HCT116 (cell line): ENCODE results near the gene ART3. TPM values are rescaled to one million over a fixed set of nuclear protein-coding genes. Genes with fewer than 3 reads are reported as not detected.

Experiments used
- ATAC-seq: fragments of 200-7000 bp; cut with Tn5 transposase; 2 replicates; pipeline ENCODE4 v1.9.1; 2020; ENCODE audit warnings: mild to moderate bottlenecking, moderate library complexity
- BruUV-seq: library from RNA; stranded (reverse); fragments of 400-500 nt; replicated peaks from 2 replicates; lab custom pipeline; 2021; lab: Mats Ljungman, UMichigan
- CTCF ChIA-PET: fragments of 300-600 bp; sonication (Branson Sonifier 250); formaldehyde crosslinking; loops from one replicate; lab custom pipeline; 2021; ENCODE audit warnings: antibody characterized with exemption; lab: Charles Lee
- POLR2A ChIA-PET: fragments of 300-600, 350-600 bp; sonication (Branson Sonifier 250); formaldehyde crosslinking; loops from one replicate; lab custom pipeline; 2021; ENCODE audit warnings: antibody characterized with exemption; lab: Charles Lee
- RAD21 ChIA-PET, 2 experiments: fragments of 300-600 bp; sonication (Branson Sonifier 250); formaldehyde crosslinking; loops; one replicate each; lab custom pipeline; 2023; ENCODE audit warnings: low total read pairs in 2 of 2; ENCODE audit not compliant: uncharacterized antibody in 2 of 2, unreplicated experiment in 2 of 2, low non-redundant PET in 1 of 2; lab: Charles Lee
- DNase-seq: peaks from one replicate; pipeline ENCODE4 v3.0.0-alpha.2; 2010; ENCODE audit warnings: low read depth, low spot score
- H2AFZ ChIP-seq: fragments of 200-600 bp; shearing (Covaris generic), sonication (generic); 2 replicates; pipeline ENCODE4 v1.6.1; 2017; ENCODE audit warnings: low read depth, mixed run types, mixed read lengths, antibody characterized with exemption, low read length; ENCODE audit not compliant: poor library complexity, severe bottlenecking
- H3K27ac ChIP-seq: 2 replicates; pipeline ENCODE4 v1.5.1; 2012; ENCODE audit warnings: low read depth, low read length
- H3K27me3 ChIP-seq: fragments of 200-600 bp; sonication (generic); 2 replicates; pipeline ENCODE4 v1.6.1; 2016; ENCODE audit warnings: mixed run types, low read length, mixed read lengths; ENCODE audit not compliant: insufficient read depth
- H3K36me3 ChIP-seq, 2 experiments: fragments of 200-500 bp in 1 of 2; fragments of 200-600 bp in 1 of 2; sonication (Bioruptor generic) in 1 of 2; sonication (generic) in 1 of 2; 2 replicates each; pipeline versions ENCODE4 v1.5.1 to v1.6.1; 2014 to 2016; ENCODE audit warnings: low read length in 2 of 2, inconsistent platforms in 1 of 2, mixed read lengths in 1 of 2, mixed run types in 1 of 2; ENCODE audit not compliant: insufficient read depth in 2 of 2, control insufficient read depth in 1 of 2
- H3K4me1 ChIP-seq, 2 experiments: fragments of 200-600 bp in 1 of 2; sonication (generic) in 1 of 2; 2 replicates each; pipeline versions ENCODE4 v1.5.1 to v1.6.1; 2012 to 2017; ENCODE audit warnings: low read length in 2 of 2, inconsistent platforms in 1 of 2, mild to moderate bottlenecking in 1 of 2, mixed read lengths in 1 of 2, mixed run types in 1 of 2, moderate library complexity in 1 of 2; ENCODE audit not compliant: insufficient read depth in 2 of 2, control insufficient read depth in 1 of 2
- H3K4me2 ChIP-seq: fragments of 200-600 bp; sonication (generic); 2 replicates; pipeline ENCODE4 v1.6.1; 2017; ENCODE audit warnings: mixed run types, low read length, mixed read lengths
- H3K4me3 ChIP-seq, 2 experiments: fragments of 200-600 bp in 1 of 2; sonication (generic) in 1 of 2; replicated peaks in 1 of 2; 2 replicates each; pipeline ENCODE4 v1.5.1; 2011 to 2016; ENCODE audit warnings: low read length in 2 of 2, control low read depth in 1 of 2, low read depth in 1 of 2, mild to moderate bottlenecking in 1 of 2, mixed read lengths in 1 of 2, mixed run types in 1 of 2
- H3K79me2 ChIP-seq: fragments of 200-600 bp; sonication (generic); 2 replicates; pipeline ENCODE4 v1.6.1; 2017; ENCODE audit warnings: mild to moderate bottlenecking, mixed run types, low read length, moderate library complexity, mixed read lengths; ENCODE audit not compliant: insufficient read depth
- H3K9ac ChIP-seq: fragments of 200-600 bp; sonication (generic); 2 replicates; pipeline ENCODE4 v1.6.1; 2016; ENCODE audit warnings: low read length, mixed read lengths
- H3K9me2 ChIP-seq: fragments of 200-600 bp; sonication (generic), shearing (Covaris generic); 2 replicates; pipeline ENCODE4 v1.6.1; 2017; ENCODE audit warnings: mixed run types, mild to moderate bottlenecking, moderate library complexity; ENCODE audit not compliant: insufficient read depth
- H3K9me3 ChIP-seq, 2 experiments: fragments of 200-500 bp in 1 of 2; fragments of 200-600 bp in 1 of 2; sonication (Bioruptor generic) in 1 of 2; sonication (generic) in 1 of 2; 2 replicates each; pipeline ENCODE4 v1.6.1; 2014 to 2017; ENCODE audit warnings: low read length in 2 of 2, mixed read lengths in 2 of 2, inconsistent platforms in 1 of 2, low read depth in 1 of 2, mild to moderate bottlenecking in 1 of 2, mixed run types in 1 of 2, moderate library complexity in 1 of 2; ENCODE audit not compliant: control insufficient read depth in 1 of 2, insufficient read depth in 1 of 2
- H4K20me1 ChIP-seq: fragments of 200-600 bp; sonication (generic), shearing (Covaris generic); 2 replicates; pipeline ENCODE4 v1.6.1; 2017; ENCODE audit warnings: mixed run types, mild to moderate bottlenecking, moderate library complexity; ENCODE audit not compliant: insufficient read depth
- CEBPB ChIP-seq: IDR thresholded peaks from 2 replicates; pipeline ENCODE4 v1.6.1; 2012; ENCODE audit warnings: low read depth
- EGR1 ChIP-seq: IDR thresholded peaks from 2 replicates; pipeline ENCODE4 v1.6.1; 2012; ENCODE audit warnings: low read depth
- ELF1 ChIP-seq: IDR thresholded peaks from 2 replicates; pipeline ENCODE4 v1.6.1; 2012; ENCODE audit warnings: low read depth, borderline replicate concordance
- EZH2 ChIP-seq: fragments of 200-600 bp; sonication (generic); IDR thresholded peaks from 2 replicates; pipeline ENCODE4 v1.6.1; 2017; ENCODE audit warnings: antibody characterized with exemption, mixed run types
- FOSL1 ChIP-seq: IDR thresholded peaks from 2 replicates; pipeline ENCODE4 v1.6.1; 2012; ENCODE audit warnings: low read depth
- JUND ChIP-seq: IDR thresholded peaks from 2 replicates; pipeline ENCODE4 v1.6.1; 2012
- POLR2A ChIP-seq: IDR thresholded peaks from 2 replicates; pipeline ENCODE4 v1.7.0; 2011; ENCODE audit warnings: borderline replicate concordance; ENCODE audit not compliant: insufficient read depth, insufficient read length; ENCODE audit errors: extremely low read depth
- RAD21 ChIP-seq: IDR thresholded peaks from 2 replicates; pipeline ENCODE4 v1.6.1; 2012; ENCODE audit warnings: low read depth, mild to moderate bottlenecking
- SP1 ChIP-seq: IDR thresholded peaks from 2 replicates; pipeline ENCODE4 v1.6.1; 2012; ENCODE audit warnings: low read depth
- TCF7L2 ChIP-seq: IDR thresholded peaks from 2 replicates; pipeline ENCODE4 v1.7.0; 2011; ENCODE audit warnings: borderline replicate concordance, inconsistent platforms; ENCODE audit not compliant: insufficient read depth, insufficient read length; ENCODE audit errors: extremely low read depth
- YY1 ChIP-seq: IDR thresholded peaks from 2 replicates; pipeline ENCODE4 v1.6.1; 2011; ENCODE audit warnings: low read length, low read depth, moderate library complexity, mild to moderate bottlenecking; ENCODE audit not compliant: insufficient replicate concordance; ENCODE audit errors: extremely low read depth
- ZNF274 ChIP-seq: fragments of 200-500 bp; sonication (Bioruptor generic); IDR thresholded peaks from 2 replicates; pipeline ENCODE4 v1.6.1; 2014; ENCODE audit warnings: mild to moderate bottlenecking, low read depth, low read length, inconsistent platforms
- intact Hi-C: fragments of 100-400 bp; cut with micrococcal nuclease; formaldehyde crosslinking; loops from 2 replicates; pipeline ENCODE4 v1.10.0; 2022
- total RNA-seq: library from RNA; stranded (reverse); gene quantifications from one replicate; pipeline ENCODE4 v1.2.1, GENCODE V29; 2021; ENCODE audit not compliant: unreplicated experiment
- TF ChIP-seq, protein P1 (sequence below): IDR thresholded peaks from 2 replicates; pipeline ENCODE4 v1.6.1; 2012
- TF ChIP-seq, protein P2 (sequence below): IDR thresholded peaks from 2 replicates; pipeline ENCODE4 v1.6.1; 2012
- TF ChIP-seq, protein P3 (sequence below), 3 experiments: fragments of 200-600 bp in 1 of 3; sonication (generic) in 1 of 3; IDR thresholded peaks in 2 of 3; conservative IDR thresholded peaks in 1 of 3; 2 replicates each; pipeline ENCODE4 v1.5.1; 2012 to 2017; ENCODE audit warnings: low read depth in 2 of 3, low read length in 2 of 3, antibody characterized with exemption in 1 of 3, borderline replicate concordance in 1 of 3, control low read depth in 1 of 3, mild to moderate bottlenecking in 1 of 3, mixed read lengths in 1 of 3, mixed run types in 1 of 3, moderate library complexity in 1 of 3; ENCODE audit not compliant: insufficient read depth in 1 of 3

Gene ART3
- total RNA-seq, 1 experiment from 2014 or later = not detected

DNA sequence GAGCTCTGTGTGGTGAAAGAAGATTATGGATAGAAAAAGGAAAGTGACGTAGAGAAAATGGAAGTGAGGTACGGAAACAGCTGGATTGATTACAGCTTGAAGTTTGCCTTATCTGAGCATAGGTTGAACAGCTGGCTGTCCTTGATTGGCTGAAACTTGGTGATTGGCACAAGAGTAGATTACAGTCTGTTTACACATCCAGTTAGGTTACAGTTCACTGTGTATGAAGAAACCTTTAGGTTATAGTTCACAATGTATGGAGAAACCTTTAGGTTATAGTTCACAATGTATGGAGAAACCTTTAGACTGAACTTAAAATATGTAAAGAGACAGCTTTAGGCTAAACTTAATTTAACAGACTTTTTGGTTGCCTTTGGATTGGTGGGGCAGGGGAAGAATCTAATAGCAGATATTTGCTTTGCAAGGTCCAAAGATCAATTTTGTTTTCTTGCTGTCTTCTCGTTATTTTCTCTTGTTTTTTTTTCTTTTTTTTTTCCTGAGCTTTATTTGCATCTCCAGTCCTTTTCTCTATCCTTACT lies 15.6 kb upstream of the ART3 start:
- Histone ChIP-seq H3K4me1 (no peaks in the 10 kb centered on the region), H3K4me3 (no peak overlapping the region), H3K9me3 (no peaks in the 10 kb centered on the region), H3K79me2 (no peaks in the 10 kb centered on the region), H3K27me3 (peaks cover 19% of the 10 kb centered on the region; the same call in 1 of the 2 replicates), H3K4me2 (no peak overlapping the region), H3K9ac (no peak overlapping the region), H3K36me3 (no peaks in the 10 kb centered on the region), H3K9me2 (no peaks in the 10 kb centered on the region), H3K27ac (no peak overlapping the region), H4K20me1 (no peaks in the 10 kb centered on the region), H2AFZ (no peak overlapping the region)
- POLR2A ChIA-PET = no interaction called here
- CTCF ChIA-PET = interaction anchor here (1.7 to 2.0 kb wide), 2 partner anchors 28 to 63 kb away, joined by 4 to 6 read pairs; no protein-coding TSS in a partner anchor
- no peak for TF ChIP-seq FOSL1
- BruUV-seq = no TSS peak
- ATAC-seq = no peak
- RAD21 ChIA-PET = no interaction called here
- intact Hi-C loops = no loop called here
- no peak for DNase-seq

DNA sequence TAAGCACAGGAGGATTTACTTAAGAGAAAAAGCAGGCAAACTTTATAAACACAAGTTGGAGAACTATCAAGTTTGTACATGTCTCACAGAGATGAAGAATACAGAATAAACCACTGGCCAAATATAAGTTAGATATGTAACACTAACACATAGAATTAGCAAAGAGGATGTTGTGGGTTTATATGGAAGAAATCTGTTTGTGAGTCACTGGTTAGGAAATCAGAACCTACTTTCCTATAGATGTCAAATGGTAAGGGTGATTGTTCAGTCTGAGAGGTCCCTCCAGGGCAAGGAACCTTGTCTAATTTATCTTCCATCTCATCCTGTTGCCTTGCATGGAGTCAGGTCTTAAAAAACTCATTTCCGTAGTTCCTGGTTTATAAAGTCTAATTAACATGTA lies 14.8 kb upstream of the ART3 start:
- Histone ChIP-seq H3K4me3 (no peak overlapping the region), H2AFZ (no peak overlapping the region), H3K27me3 (peaks cover 19% of the 10 kb centered on the region; the same call in 1 of the 2 replicates), H3K9ac (no peak overlapping the region), H3K4me2 (no peak overlapping the region), H3K9me2 (no peaks in the 10 kb centered on the region), H4K20me1 (no peaks in the 10 kb centered on the region), H3K79me2 (no peaks in the 10 kb centered on the region), H3K4me1 (no peaks in the 10 kb centered on the region), H3K9me3 (no peaks in the 10 kb centered on the region), H3K27ac (no peak overlapping the region), H3K36me3 (no peaks in the 10 kb centered on the region)
- CTCF ChIA-PET = interaction anchor here (1.7 to 2.0 kb wide), 2 partner anchors 27 to 64 kb away, joined by 4 to 6 read pairs; no protein-coding TSS in a partner anchor
- TF ChIP-seq JUND (no peak), YY1 (no peak), FOSL1 (no peak), ZNF274 (no peak), RAD21 (no peak), TCF7L2 (no peak), POLR2A (no peak), ELF1 (no peak), CEBPB (no peak), EZH2 (no peak), SP1 (no peak), EGR1 (no peak)
- TF ChIP-seq, protein P1, sequence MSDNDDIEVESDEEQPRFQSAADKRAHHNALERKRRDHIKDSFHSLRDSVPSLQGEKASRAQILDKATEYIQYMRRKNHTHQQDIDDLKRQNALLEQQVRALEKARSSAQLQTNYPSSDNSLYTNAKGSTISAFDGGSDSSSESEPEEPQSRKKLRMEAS = no peak
- TF ChIP-seq, protein P2, sequence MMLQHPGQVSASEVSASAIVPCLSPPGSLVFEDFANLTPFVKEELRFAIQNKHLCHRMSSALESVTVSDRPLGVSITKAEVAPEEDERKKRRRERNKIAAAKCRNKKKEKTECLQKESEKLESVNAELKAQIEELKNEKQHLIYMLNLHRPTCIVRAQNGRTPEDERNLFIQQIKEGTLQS = no peak
- TF ChIP-seq, protein P3, sequence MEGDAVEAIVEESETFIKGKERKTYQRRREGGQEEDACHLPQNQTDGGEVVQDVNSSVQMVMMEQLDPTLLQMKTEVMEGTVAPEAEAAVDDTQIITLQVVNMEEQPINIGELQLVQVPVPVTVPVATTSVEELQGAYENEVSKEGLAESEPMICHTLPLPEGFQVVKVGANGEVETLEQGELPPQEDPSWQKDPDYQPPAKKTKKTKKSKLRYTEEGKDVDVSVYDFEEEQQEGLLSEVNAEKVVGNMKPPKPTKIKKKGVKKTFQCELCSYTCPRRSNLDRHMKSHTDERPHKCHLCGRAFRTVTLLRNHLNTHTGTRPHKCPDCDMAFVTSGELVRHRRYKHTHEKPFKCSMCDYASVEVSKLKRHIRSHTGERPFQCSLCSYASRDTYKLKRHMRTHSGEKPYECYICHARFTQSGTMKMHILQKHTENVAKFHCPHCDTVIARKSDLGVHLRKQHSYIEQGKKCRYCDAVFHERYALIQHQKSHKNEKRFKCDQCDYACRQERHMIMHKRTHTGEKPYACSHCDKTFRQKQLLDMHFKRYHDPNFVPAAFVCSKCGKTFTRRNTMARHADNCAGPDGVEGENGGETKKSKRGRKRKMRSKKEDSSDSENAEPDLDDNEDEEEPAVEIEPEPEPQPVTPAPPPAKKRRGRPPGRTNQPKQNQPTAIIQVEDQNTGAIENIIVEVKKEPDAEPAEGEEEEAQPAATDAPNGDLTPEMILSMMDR (IDR thresholded peaks at IDR 0.05 in 2 of 3, conservative IDR thresholded peaks at IDR 0.05 in 1 of 3; ENCODE audit: borderline replicate concordance in 1 of 3, insufficient read depth in 1 of 3, low read depth in 2 of 3, low read length in 2 of 3) = no peak
- POLR2A ChIA-PET = no interaction called here
- intact Hi-C loops = loop anchor here (5.0 kb wide), 1 partner anchor 157 kb away; the partner anchor contains the start of gene PPEF2
- no TSS peak for BruUV-seq
- DNase-seq = no peak
- no peak for ATAC-seq
- RAD21 ChIA-PET = no interaction called here
